ENCODE measurements around the gene CAPN7.

Gene CAPN7

GRCh38 chr3:15199493-15200105 is 6.4 kb upstream of the CAPN7 start:
- Histone ChIP-seq H3K4me3 (ENCODE audit: low read length in 2 of 2) (no peak overlapping the region), H3K27me3 (ENCODE audit: control insufficient read depth in 1 of 2, insufficient read depth in 2 of 2, low read length in 2 of 2) (no peaks in the 10 kb centered on the region), H3K36me3 (ENCODE audit: control insufficient read depth in 2 of 2, insufficient read depth in 2 of 2, low read length in 2 of 2) (no peaks in the 10 kb centered on the region), H3K27ac (ENCODE audit: low read length) (no peak overlapping the region), H3K4me1 (ENCODE audit: control insufficient read depth, insufficient read depth, low read length) (peaks cover 3% of the 10 kb centered on the region), H3K9me3 (ENCODE audit: control insufficient read depth in 2 of 2, low read length in 2 of 2) (no peaks in the 10 kb centered on the region), H3K9ac (ENCODE audit: low read length in 2 of 2) (no peak overlapping the region)

- Histone ChIP-seq H3K27me3 (ENCODE audit: control insufficient read depth in 1 of 2, insufficient read depth in 2 of 2, low read length in 2 of 2) (no peaks in the 10 kb centered on the region), H3K9me3 (ENCODE audit: control insufficient read depth in 2 of 2, low read length in 2 of 2) (no peaks in the 10 kb centered on the region), H3K9ac (ENCODE audit: low read length in 2 of 2) (no peak overlapping the region), H3K4me3 (ENCODE audit: low read length in 2 of 2) (no peak overlapping the region), H3K36me3 (ENCODE audit: control insufficient read depth in 2 of 2, insufficient read depth in 2 of 2, low read length in 2 of 2) (no peaks in the 10 kb centered on the region), H3K27ac (ENCODE audit: low read length) (no peak overlapping the region), H3K4me1 (ENCODE audit: control insufficient read depth, insufficient read depth, low read length) (peaks cover 14% of the 10 kb centered on the region)
These were observed 2.0 kb upstream of the CAPN7 start for GRCh38 chr3:15204005-15204404.

- no peaks in the 10 kb centered on the region for H3K9me3 ChIP-seq (ENCODE audit: control insufficient read depth in 2 of 2, low read length in 2 of 2)
- peak overlapping the region; percentile 94 for H3K27ac ChIP-seq (ENCODE audit: low read length)
- peak overlapping the region; percentile 84 to 94 for H3K4me3 ChIP-seq (ENCODE audit: low read length in 2 of 2)
- peak overlapping the region; percentile 29 to 80 for H3K9ac ChIP-seq (ENCODE audit: low read length in 2 of 2)
- no peaks in the 10 kb centered on the region for H3K27me3 ChIP-seq (ENCODE audit: control insufficient read depth in 1 of 2, insufficient read depth in 2 of 2, low read length in 2 of 2)
- H3K4me1 ChIP-seq (ENCODE audit: control insufficient read depth, insufficient read depth, low read length) = peaks cover 14% of the 10 kb centered on the region
- H3K36me3 ChIP-seq (ENCODE audit: control insufficient read depth in 2 of 2, insufficient read depth in 2 of 2, low read length in 2 of 2) = peaks cover 0 to under 1% of the 10 kb centered on the region in 2 donors
These were observed 538 bp upstream of the CAPN7 start for GRCh38 chr3:15205482-15205933.

GRCh38 chr3:15206662-15207576 is 873 bp downstream of the CAPN7 start:
- H3K9ac ChIP-seq (ENCODE audit: low read length in 2 of 2) = peak overlapping the region; percentile 91 to 95
- peaks cover 14% of the 10 kb centered on the region for H3K4me1 ChIP-seq (ENCODE audit: control insufficient read depth, insufficient read depth, low read length)
- no peaks in the 10 kb centered on the region for H3K9me3 ChIP-seq (ENCODE audit: control insufficient read depth in 2 of 2, low read length in 2 of 2)
- no peaks in the 10 kb centered on the region for H3K27me3 ChIP-seq (ENCODE audit: control insufficient read depth in 1 of 2, insufficient read depth in 2 of 2, low read length in 2 of 2)
- peaks cover 2 to 3% of the 10 kb centered on the region in 2 donors for H3K36me3 ChIP-seq (ENCODE audit: control insufficient read depth in 2 of 2, insufficient read depth in 2 of 2, low read length in 2 of 2)
- peak overlapping the region; percentile 88 to 94 for H3K4me3 ChIP-seq (ENCODE audit: low read length in 2 of 2)
- peak overlapping the region; percentile 94 for H3K27ac ChIP-seq (ENCODE audit: low read length)

GRCh38 chr3:15207836-15208504 is 1.9 kb downstream of the CAPN7 start:
- peak overlapping the region; percentile 41 to 94 for H3K4me3 ChIP-seq (ENCODE audit: low read length in 2 of 2)
- no peaks in the 10 kb centered on the region for H3K9me3 ChIP-seq (ENCODE audit: control insufficient read depth in 2 of 2, low read length in 2 of 2)
- peaks cover 12% of the 10 kb centered on the region for H3K4me1 ChIP-seq (ENCODE audit: control insufficient read depth, insufficient read depth, low read length)
- no peaks in the 10 kb centered on the region for H3K27me3 ChIP-seq (ENCODE audit: control insufficient read depth in 1 of 2, insufficient read depth in 2 of 2, low read length in 2 of 2)
- no peak overlapping the region for H3K27ac ChIP-seq (ENCODE audit: low read length)
- H3K36me3 ChIP-seq (ENCODE audit: control insufficient read depth in 2 of 2, insufficient read depth in 2 of 2, low read length in 2 of 2) = peaks cover 2 to 11% of the 10 kb centered on the region in 2 donors
- H3K9ac ChIP-seq (ENCODE audit: low read length in 2 of 2) = peak overlapping the region; percentile 91 to 95

GRCh38 chr3:15211937-15212336 is 5.9 kb downstream of the CAPN7 start:
- H3K27ac ChIP-seq (ENCODE audit: low read length) = no peak overlapping the region
- peaks cover 12% of the 10 kb centered on the region for H3K4me1 ChIP-seq (ENCODE audit: control insufficient read depth, insufficient read depth, low read length)
- H3K9ac ChIP-seq (ENCODE audit: low read length in 2 of 2) = no peak overlapping the region
- peaks cover 9 to 30% of the 10 kb centered on the region in 2 donors for H3K36me3 ChIP-seq (ENCODE audit: control insufficient read depth in 2 of 2, insufficient read depth in 2 of 2, low read length in 2 of 2)
- no peaks in the 10 kb centered on the region for H3K27me3 ChIP-seq (ENCODE audit: control insufficient read depth in 1 of 2, insufficient read depth in 2 of 2, low read length in 2 of 2)
- no peak overlapping the region for H3K4me3 ChIP-seq (ENCODE audit: low read length in 2 of 2)
- no peaks in the 10 kb centered on the region for H3K9me3 ChIP-seq (ENCODE audit: control insufficient read depth in 2 of 2, low read length in 2 of 2)

GRCh38 chr3:15214758-15215157 is 8.7 kb downstream of the CAPN7 start:
- H3K27me3 ChIP-seq (ENCODE audit: control insufficient read depth in 1 of 2, insufficient read depth in 2 of 2, low read length in 2 of 2) = no peaks in the 10 kb centered on the region
- no peak overlapping the region for H3K4me3 ChIP-seq (ENCODE audit: low read length in 2 of 2)
- peaks cover 6% of the 10 kb centered on the region for H3K4me1 ChIP-seq (ENCODE audit: control insufficient read depth, insufficient read depth, low read length)
- H3K9me3 ChIP-seq (ENCODE audit: control insufficient read depth in 2 of 2, low read length in 2 of 2) = no peaks in the 10 kb centered on the region
- H3K36me3 ChIP-seq (ENCODE audit: control insufficient read depth in 2 of 2, insufficient read depth in 2 of 2, low read length in 2 of 2) = peaks cover 20 to 47% of the 10 kb centered on the region in 2 donors
- no peak overlapping the region for H3K9ac ChIP-seq (ENCODE audit: low read length in 2 of 2)
- peak overlapping the region; percentile 2 for H3K27ac ChIP-seq (ENCODE audit: low read length)

GRCh38 chr3:15215996-15216395 is 9.9 kb downstream of the CAPN7 start:
- Histone ChIP-seq H3K9me3 (ENCODE audit: control insufficient read depth in 2 of 2, low read length in 2 of 2) (no peaks in the 10 kb centered on the region), H3K4me1 (ENCODE audit: control insufficient read depth, insufficient read depth, low read length) (peaks cover 6% of the 10 kb centered on the region), H3K4me3 (ENCODE audit: low read length in 2 of 2) (no peak overlapping the region), H3K9ac (ENCODE audit: low read length in 2 of 2) (no peak overlapping the region), H3K27me3 (ENCODE audit: control insufficient read depth in 1 of 2, insufficient read depth in 2 of 2, low read length in 2 of 2) (no peaks in the 10 kb centered on the region), H3K27ac (ENCODE audit: low read length) (no peak overlapping the region), H3K36me3 (ENCODE audit: control insufficient read depth in 2 of 2, insufficient read depth in 2 of 2, low read length in 2 of 2) (peaks cover 20 to 48% of the 10 kb centered on the region in 2 donors)

GRCh38 chr3:15216501-15216900 is 10.5 kb downstream of the CAPN7 start:
- no peaks in the 10 kb centered on the region for H3K27me3 ChIP-seq (ENCODE audit: control insufficient read depth in 1 of 2, insufficient read depth in 2 of 2, low read length in 2 of 2)
- H3K36me3 ChIP-seq (ENCODE audit: control insufficient read depth in 2 of 2, insufficient read depth in 2 of 2, low read length in 2 of 2) = peaks cover 20 to 49% of the 10 kb centered on the region in 2 donors
- no peak overlapping the region for H3K27ac ChIP-seq (ENCODE audit: low read length)
- H3K4me1 ChIP-seq (ENCODE audit: control insufficient read depth, insufficient read depth, low read length) = peaks cover 6% of the 10 kb centered on the region
- H3K4me3 ChIP-seq (ENCODE audit: low read length in 2 of 2) = no peak overlapping the region
- H3K9ac ChIP-seq (ENCODE audit: low read length in 2 of 2) = no peak overlapping the region
- no peaks in the 10 kb centered on the region for H3K9me3 ChIP-seq (ENCODE audit: control insufficient read depth in 2 of 2, low read length in 2 of 2)

- Histone ChIP-seq H3K9ac (ENCODE audit: low read length in 2 of 2) (no peak overlapping the region), H3K27ac (ENCODE audit: low read length) (no peak overlapping the region), H3K4me3 (ENCODE audit: low read length in 2 of 2) (no peak overlapping the region), H3K4me1 (ENCODE audit: control insufficient read depth, insufficient read depth, low read length) (peaks cover 6% of the 10 kb centered on the region), H3K36me3 (ENCODE audit: control insufficient read depth in 2 of 2, insufficient read depth in 2 of 2, low read length in 2 of 2) (peaks cover 26 to 54% of the 10 kb centered on the region in 2 donors), H3K9me3 (ENCODE audit: control insufficient read depth in 2 of 2, low read length in 2 of 2) (no peaks in the 10 kb centered on the region), H3K27me3 (ENCODE audit: control insufficient read depth in 1 of 2, insufficient read depth in 2 of 2, low read length in 2 of 2) (no peaks in the 10 kb centered on the region)
These were observed 11.1 kb downstream of the CAPN7 start for GRCh38 chr3:15217011-15217671.

All from stomach smooth muscle (tissue), 2 donors.